HS-5 (cell line): Measurements from ENCODE around the gene PLEKHO1.
A peak's percentile ranks its signal among the peaks of the same experiment; 100 is the strongest.

ENCODE experiments used
- DNase-seq: peaks from one replicate; pipeline ENCODE4 v3.0.0-alpha.2; 2012; ENCODE audit warnings: low read depth

The PLEKHO1 gene

GRCh38 chr1:150150133-150151021 lies 661 bp downstream of the PLEKHO1 start:
- DNase-seq = no peak

DNA sequence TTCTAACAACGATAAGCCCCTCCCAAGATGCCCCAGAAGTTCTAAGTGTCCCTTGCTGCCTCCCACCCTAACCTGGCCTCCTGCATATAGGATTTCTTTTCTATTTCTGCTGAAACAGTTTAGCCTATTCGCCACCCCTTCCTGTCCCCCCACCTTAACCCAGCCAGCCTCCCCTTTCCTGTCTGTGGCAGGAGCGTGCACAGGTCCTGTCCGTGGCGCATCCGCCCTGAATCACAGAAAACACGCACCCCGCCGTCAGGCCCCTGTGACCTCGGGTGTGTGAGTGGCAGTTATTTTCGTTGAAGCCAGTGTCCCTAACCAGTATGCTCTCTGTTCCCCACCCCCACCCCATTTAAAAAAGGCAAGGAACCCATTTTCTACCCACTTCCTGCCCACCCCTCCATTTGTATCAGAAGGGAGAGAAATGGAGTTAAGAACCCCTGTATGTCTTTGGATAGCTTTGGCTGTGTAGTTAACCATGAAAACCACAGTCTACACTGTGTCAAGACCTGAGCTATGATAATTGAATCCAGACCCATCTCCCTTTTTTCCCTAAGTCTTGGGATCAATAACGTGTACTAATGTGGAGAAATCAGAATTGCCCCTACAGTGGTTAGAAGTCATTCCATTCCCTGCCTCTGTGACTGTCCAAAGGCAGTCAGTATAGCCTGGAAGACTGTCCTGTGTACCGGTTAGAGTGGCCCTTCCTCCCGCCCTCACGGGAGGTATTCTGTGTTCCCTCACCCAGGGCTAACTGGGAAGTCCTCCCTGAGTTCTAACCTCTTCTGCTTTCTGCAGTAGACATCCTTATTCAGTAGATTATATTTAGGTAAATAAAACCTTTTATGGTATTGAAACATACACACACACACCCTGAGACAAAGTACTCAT lies 1.8 kb downstream of the PLEKHO1 start:
- no peak for DNase-seq

DNA sequence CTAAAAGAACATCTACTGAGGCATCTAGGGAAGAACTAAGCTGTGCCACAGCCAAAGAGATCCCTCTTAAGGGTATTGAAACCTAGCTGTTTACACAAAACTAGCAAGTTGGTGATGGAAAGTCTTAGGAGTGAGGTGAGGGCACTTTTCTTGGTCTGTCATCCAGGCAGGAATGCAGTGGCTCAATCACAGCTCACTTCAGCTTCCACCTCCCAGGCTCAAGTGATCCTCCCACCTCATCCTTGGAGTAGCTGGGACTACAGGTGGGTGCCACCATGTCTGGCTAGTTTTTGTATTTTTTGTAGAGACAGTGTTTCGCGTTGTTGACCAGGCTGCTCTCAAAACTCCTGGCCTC lies 2.4 kb downstream of the PLEKHO1 start:
- no peak for DNase-seq

DNA sequence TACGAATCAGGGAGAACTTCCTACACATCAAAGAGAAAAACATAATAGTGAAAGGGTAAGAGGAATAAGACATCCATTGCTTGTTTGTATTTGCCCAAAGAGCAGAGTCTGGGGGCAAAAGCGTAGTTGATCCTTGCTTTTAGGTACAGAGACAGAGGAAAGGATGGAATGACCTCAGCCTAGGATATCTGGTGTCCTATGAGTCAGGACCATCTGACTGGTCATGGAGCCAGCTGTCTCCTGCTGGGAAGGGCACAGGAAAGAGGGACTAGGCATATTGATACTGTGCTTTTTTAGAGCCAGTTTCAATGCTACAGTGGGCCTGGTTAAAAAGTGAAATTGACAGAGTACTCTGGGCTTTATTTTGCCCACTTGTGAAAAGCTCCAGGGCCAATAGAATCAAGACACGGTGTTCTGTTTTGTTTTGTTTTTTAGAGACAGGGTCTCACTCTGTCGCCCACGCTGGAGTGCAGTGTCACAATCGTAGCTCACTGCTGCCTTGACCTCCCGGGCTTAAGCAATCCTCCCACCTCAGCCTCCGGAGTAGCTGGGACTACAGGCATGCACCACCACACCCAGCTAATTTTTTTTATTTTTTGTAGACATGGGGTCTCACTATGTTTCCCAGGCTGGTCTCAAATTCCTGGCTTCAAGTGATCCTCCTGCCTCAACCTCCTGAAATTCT lies 3.2 kb downstream of the PLEKHO1 start:
- DNase-seq = no peak

GRCh38 chr1:150154143-150154542 lies 4.4 kb downstream of the PLEKHO1 start:
- no peak for DNase-seq

GRCh38 chr1:150155413-150156071 lies 5.8 kb downstream of the PLEKHO1 start:
- DNase-seq = no peak

DNA sequence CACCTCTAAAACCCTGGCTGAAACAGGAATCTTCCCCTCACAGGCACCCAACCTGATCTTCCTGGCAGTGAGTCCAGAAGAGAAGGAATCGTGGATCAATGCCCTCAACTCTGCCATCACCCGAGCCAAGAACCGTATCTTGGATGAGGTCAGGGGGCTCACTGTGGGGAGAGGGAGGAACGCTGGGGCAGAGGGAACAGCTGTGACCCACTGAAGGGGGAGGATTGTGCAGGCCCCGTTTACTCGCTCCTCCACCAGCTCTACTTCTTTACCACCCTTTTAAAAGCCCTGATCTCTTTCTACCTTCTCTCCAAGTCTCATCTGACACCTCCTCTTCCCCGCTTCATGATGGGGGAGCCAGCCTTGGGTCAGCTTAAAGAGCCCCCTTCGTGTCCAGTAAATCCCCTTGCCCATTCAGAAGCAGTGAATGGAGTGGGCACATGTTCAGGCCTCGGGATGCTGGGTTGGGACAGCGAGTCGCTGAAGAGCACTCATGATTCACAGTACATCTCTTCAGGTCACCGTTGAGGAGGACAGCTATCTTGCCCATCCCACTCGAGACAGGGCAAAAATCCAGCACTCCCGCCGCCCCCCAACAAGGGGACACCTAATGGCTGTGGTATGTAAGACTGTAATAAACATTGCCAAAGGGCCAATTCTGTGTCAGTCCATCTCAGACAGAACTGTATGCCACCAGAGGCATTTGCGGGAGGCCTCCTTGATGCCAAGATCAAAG lies 7.3 kb downstream of the PLEKHO1 start:
- no peak for DNase-seq

GRCh38 chr1:150159550-150159949 lies 9.8 kb downstream of the PLEKHO1 start:
- DNase-seq = no peak

DNA sequence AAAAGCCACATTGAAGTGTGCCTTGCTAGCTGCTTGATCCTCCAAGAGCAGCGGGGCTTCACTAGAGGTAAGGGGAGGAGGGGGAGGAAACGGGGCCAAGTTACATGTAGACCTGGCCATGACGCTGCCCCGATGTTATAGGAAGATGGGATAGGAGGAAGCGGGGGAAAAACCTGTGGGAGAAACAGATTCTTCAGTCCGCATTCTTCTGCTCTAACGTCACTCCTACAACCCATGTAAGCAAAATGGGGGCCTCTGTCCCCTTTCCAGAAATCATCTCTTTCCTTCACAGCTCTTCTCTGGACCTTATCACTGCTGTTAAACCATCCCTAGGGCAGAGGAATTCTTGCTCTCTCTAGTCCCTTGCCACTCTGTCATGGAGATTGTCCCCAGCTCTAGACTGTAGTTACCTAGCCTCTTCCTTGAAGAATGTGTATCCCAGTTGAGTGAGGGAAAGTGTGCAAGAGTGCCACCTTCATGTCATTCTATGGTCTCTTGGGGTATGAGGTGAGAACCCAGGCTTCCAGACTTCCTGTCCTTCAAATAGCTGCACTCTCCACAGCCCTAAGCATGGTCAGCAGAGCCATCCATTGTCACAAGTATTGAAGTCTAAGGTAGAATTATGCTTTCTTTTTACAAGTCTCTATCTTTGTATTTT lies 11.4 kb downstream of the PLEKHO1 start:
- DNase-seq = no peak

DNA sequence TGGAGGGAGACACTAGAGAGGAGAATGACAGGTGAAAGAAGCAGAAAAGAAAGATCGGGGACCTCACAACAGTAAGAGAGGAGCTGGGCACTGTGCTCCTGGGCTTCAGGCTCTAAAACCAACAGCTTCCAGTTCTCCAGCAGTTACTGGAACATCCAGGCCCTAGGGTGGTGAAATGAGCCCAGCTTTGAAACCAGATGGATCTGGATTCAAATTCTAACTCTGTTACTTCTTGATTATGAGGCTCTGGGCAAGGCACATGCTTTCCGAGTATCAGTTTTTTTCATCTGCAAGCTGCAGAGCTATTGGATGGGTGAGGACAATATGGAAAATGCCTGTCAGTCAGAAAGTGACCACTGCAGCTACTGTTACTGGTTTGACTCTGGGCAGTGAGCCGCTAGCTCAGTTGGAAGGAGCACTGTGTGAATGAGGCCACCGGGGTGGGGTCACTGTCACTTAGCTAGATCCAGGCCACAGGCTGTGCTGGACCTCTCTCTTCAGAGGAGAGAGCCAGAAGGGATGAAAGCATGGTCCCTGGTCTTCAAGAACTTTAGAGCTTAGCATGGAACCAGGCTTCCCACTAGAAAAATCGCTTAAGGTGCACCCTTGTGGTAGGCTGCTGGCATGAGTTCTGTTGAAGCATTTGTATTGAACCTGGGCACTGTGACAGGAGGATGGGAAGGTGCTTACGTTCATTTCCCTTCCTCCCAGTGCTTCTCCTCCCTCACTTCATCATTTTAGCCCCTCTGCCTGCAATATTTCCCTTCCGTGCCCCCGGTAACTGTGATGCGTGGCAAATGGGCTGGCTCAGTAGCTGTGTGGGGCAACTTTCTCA lies 12.2 kb downstream of the PLEKHO1 start:
- no peak for DNase-seq

- no peak for DNase-seq
Measured at GRCh38 chr1:150162582-150162861, 12.8 kb downstream of the PLEKHO1 start.

GRCh38 chr1:150162862-150163706 lies 13.4 kb downstream of the PLEKHO1 start:
- peak; percentile 84 for DNase-seq

GRCh38 chr1:150164224-150164623 lies 14.5 kb downstream of the PLEKHO1 start:
- no peak for DNase-seq

DNA sequence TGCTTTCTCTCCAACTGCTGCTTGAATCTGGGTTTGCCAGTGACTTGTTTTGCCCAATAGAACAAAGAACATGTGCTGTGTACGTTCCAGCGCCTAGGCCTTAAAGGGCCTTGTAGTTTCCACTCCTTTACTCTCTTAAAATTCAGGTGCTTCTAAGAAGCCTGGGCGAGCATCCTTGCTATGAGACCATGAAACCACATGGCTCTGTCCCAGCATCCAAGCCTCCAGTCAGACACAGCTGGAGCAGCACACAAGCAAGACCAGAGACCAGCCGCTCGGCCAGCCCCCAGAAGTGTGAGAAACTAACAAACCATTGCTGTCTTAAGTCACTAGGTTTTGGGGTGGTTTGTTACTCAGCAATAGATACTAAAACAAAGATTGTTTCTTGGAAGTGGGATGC lies 15.1 kb downstream of the PLEKHO1 start:
- no peak for DNase-seq

DNA sequence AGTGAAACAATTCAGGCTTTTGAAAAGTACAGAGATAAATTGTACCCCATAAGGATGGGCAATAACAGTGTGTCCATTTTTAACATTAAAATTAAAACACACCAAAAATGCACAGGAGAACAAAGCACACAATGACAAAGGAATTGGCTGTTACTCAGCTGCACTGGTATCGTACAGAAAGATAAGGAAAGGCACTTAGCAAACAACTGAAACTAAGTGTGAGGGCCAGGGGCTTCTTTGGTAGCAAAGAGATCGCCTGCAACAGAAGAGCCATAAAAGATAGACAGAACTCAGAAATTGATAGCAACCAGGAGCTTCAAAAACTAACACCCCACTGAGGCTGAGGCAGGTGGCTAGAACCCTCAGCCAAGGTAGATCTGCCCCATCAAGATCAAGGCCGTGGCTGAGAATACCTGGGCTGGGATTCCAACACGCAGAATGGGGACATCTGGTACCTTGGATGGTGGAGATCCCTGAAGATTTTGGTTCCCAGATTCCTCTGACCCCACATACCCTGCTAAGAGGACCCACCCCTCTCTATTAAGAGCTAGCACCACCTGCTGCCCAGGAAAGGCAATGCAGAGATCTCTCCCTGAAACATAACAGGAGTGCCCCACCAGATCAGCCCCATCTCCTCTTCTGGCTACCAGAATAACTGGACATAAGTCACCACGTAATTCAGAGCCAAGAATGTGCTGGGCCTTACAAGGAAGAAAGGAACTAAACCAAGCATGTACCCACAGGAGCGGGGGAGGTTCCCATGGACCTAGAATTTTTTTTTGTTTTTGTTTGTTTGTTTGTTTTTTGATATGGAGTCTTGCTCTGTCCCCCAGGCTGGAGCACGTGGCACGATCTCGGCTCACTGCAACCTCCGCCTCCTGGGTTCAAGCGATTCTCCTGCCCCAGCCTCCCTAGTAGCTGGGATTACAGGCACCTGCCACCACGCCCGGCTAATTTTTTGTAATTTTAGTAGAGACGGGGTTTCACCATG lies 16.2 kb downstream of the PLEKHO1 start:
- DNase-seq = no peak

GRCh38 chr1:150168960-150169601 lies 19.4 kb downstream of the PLEKHO1 start:
- no peak for DNase-seq

GRCh38 chr1:150171801-150172200 lies 22.1 kb downstream of the PLEKHO1 start:
- no peak for DNase-seq
